HG03097 (cell line): ENCODE data around the gene EFNB2.

Experiments
- ATAC-seq: cut with Tn5 transposase; IDR thresholded peaks from one replicate; pipeline ENCODE4 v1.9.1; 2021; ENCODE audit not compliant: unreplicated experiment, low FRiP score

Gene EFNB2

GRCh38 chr13:106503730-106504453 is 31.6 kb downstream of the EFNB2 start:
- ATAC-seq, result no peak

DNA sequence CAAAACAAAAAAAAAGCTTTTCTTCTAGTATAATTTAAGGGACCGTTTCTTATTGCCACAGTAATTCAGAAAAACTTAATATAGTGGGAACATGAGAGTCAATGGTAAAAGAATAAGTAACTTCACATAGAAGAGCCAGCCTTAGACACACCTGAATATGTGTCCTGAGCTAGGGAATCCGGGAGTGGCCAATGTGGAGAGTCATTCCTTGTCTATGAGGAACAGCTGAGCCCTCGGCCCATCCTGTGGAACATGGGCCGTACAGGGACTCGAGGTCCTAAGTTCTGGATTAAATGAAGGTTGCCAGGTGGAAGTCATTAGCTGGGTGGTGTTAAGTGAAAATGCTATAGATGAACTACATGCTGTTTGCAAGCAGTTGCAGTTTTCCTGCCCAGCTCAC is 32.2 kb downstream of the EFNB2 start:
- ATAC-seq, result no peak

- no peak for ATAC-seq
Observed at GRCh38 chr13:106500445-106500844, 35.0 kb downstream of the EFNB2 start.

DNA sequence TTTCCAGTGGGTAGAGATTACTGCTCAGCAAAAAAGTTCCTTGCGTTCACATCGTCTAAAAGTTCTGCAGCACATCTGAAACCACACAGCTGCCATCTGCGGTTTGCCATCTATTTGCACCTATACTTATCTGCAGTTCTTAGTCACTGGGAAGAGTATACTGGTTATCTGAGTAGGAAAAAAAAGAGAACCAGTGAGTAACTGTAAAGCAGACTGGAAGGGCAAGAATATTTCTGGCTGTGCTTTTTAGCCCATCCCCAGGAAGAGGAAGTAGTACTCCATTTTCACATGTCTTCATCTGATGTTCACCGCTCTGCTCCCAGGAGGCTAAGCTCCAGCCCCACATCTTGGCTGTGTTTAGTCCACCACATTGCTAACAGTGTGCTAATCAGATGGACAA is 35.6 kb downstream of the EFNB2 start:
- ATAC-seq, result peak; percentile 76

DNA sequence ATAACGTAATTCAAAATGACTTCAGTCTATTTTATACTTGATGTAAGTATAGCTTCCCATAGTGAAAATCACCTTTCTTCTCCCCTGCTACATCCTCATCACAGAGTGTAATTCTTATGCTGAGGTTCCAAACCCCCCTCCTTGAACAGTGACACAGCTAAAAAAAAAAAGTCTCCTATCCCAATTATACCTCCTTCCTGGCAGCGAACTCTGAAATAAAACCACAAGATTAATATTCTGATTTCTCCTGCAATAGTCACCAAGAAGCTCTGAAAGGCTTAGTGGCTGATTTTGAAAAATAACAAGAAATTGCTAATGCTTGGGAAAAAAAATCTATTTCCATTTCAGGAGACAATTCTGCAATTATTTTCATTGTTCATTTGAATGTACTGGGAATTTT is 36.3 kb downstream of the EFNB2 start:
- ATAC-seq, result no peak

GRCh38 chr13:106498571-106498970 is 36.9 kb downstream of the EFNB2 start:
- ATAC-seq, result no peak

DNA sequence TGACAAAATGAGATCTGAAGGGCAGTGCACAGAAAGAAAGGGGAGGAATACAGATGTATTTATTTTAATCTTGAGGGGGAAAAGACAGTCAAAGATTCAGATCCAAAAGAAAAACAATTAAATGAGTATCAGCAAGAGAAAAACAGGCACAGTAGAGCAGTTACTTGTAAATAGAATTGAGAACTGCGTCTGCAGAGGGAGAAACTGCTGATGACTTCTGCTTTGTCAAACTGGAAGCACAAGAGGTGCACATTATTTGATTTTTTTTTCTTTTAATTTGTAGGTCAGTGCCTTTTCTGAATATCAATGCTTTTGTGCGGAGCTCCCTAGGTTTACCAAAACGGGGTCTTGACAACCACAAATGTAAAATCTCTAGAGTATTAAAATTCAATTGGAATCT is 37.3 kb downstream of the EFNB2 start:
- no peak for ATAC-seq

- no peak for ATAC-seq
Observed at GRCh38 chr13:106497079-106497478, 38.4 kb downstream of the EFNB2 start.

- ATAC-seq, result no peak
Observed at GRCh38 chr13:106496072-106496997, 39.1 kb downstream of the EFNB2 start.

- ATAC-seq, result no peak
Observed at GRCh38 chr13:106494936-106495335, 40.5 kb downstream of the EFNB2 start.

- ATAC-seq, result no peak
Observed at GRCh38 chr13:106494506-106494905, 41.0 kb downstream of the EFNB2 start.

DNA sequence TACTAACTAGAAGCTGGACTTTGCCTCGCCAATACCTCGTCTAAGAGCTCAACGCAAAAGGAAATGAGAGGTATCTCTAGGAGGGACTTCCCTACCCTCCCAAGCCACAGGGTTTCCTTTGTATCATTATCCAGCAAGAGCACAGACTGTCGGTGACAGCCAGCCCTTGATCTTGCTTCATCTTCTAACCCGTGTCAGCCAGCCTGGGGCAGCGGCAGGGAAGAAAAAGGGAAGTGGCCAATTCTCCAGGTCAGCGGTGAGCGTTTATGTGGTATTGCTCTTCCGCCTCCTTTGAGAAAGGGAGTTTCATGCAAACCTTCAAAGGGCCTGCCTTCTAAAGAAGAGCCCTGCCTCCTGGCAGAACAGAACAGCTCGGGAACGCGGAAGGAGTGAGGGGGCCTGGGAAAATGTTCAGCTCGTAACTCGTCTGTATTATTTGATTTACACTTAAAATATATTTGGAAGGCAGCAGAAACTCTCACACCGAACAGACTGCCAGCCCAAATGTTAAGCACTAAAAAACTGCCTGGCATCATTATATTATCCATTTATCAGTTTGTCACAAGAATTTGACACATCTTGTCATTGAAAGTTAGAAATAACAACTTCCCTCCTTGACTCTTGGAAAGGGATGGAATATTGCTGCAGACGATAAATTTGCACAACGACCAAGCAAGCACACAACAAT is 41.8 kb downstream of the EFNB2 start:
- peak; percentile 97 for ATAC-seq

DNA sequence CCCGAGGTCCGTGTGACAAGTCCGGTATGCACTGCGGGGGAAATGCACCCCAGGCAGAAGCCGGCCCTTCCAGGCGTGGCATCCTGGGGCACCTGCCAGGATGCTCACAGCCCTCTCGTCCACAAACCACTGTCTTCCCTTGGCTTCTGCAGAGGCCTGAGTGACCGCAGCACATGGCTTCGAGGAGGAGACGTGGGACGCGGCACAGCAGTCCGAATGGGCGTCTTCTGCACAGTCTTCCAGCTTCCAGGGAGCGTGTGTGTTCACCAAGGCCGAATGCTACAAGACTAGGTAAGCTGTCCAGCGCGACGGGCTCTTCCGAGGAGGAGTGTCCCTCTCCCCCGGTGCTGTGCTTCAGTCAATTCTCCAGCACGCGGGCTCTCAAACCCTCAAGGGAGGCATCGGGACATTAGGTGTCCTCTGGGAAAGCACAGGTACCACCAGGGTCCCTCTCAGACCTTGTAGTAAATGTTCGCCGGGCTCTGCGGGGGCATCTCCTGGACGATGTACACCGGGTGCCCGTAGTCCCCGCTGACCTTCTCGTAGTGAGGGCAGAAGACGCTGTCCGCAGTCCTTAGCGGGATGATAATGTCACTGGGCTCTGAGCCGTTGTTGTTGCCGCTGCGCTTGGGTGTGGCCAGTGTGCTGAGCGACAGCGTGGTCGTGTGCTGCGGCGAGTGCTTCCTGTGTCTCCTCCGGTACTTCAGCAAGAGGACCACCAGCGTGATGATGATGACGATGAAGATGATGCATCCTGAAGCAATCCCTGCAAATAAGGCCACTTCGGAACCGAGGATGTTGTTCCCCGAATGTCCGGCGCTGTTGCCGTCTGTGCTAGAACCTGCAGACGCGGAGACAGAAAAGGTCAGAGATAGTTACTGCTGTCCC is 42.6 kb downstream of the EFNB2 start:
- ATAC-seq, result no peak

DNA sequence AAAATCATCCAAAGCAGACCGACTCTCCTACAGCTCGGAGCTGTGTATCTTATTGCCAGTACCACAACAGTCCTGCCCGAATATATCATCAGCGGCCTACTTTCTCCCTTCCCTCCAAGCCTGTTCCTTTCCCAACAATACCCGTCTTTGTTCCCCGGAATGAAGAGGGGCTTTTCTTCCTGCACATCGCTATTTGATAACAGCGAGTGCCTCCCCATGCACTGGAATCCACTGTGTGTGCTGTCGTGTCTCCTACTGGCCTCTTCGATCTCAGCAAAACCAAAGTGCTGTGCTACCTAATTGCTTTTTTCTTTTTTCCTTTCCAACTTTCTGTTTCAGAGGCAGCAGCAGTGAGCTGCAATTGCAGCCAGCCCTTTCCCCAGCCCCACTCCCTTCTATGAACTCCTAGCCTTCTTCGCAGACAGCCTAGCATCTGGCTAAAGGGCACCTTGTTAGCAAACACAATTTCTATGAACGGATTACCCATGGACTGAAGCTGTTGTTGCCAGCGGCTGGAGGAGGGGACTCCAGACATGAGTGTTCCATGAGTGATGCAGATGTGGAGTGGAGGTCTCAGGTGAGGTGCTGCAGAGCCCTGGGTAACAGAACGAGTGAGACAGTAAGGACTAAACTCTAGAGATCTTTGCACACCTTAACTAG is 43.4 kb downstream of the EFNB2 start:
- no peak for ATAC-seq

DNA sequence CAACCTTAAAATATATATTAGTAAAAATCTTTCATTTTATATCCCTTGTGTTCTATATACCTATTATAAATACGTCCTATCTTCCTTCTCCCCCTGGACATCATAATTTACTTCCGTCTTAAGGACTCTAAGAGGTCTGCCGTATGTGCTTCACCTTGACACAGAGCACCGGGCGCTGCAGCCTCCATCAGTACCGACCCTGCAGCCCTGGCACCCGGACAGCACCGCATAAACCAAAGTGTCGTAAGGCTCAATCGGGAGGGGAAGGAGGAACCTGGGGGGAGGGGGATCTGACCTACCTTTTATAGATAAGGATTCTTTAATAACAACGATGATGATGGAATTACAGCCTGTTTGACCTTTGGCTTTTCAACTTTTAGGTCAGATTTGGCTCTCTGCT is 44.0 kb downstream of the EFNB2 start:
- no peak for ATAC-seq

- ATAC-seq, result no peak
Observed at GRCh38 chr13:106490569-106491321, 44.7 kb downstream of the EFNB2 start.

GRCh38 chr13:106489849-106490568 is 45.5 kb downstream of the EFNB2 start:
- no peak for ATAC-seq

GRCh38 chr13:106488686-106489085 is 46.8 kb downstream of the EFNB2 start:
- ATAC-seq, result no peak
